ENCODE results near the gene ZNF85.

DNA sequence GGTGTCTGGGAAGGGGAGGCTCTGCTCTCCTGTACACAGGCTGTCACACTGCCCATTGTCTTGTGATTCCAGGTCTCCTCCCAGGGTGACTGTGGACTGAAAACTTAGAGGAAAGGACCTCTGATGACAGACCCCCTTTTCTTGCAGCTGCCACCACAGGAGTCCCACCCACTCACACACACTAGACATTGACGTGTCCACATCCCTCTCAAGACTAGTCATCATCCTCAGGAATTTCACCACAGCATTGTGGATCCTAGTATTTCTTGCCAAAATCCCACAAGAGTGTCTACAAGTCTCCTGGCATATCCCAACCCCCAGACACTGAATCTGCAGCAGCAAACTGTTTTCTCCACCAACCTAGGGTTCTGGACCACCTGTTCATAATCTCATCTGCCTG is 5.3 kb downstream of the ZNF85 start:
- TF ChIP-seq SUZ12 (IDR thresholded peaks at IDR 0.05; ENCODE audit: extremely low read depth, insufficient read depth, insufficient read length): no peak
- no peak for TF ChIP-seq ZNF274 (IDR thresholded peaks at IDR 0.05; ENCODE audit: low read depth, low read length)
